NCI-H2196 treated with DMSO at 0.1 percent for 48 hours (cell line): ENCODE data around the gene SZT2.
A peak's percentile ranks its signal among the peaks of the same experiment; 100 is the strongest.
"Not testable (repeated sequence)": the region's sequence is repeated elsewhere in the genome, so short reads cannot be mapped to it uniquely, and the experiment has no call there.

Source experiments
- DNase-seq: peaks from one replicate; lab custom pipeline; 2025; ENCODE audit not compliant: unreplicated experiment; lab: John Stamatoyannopoulos, UW

SZT2 gene

DNA sequence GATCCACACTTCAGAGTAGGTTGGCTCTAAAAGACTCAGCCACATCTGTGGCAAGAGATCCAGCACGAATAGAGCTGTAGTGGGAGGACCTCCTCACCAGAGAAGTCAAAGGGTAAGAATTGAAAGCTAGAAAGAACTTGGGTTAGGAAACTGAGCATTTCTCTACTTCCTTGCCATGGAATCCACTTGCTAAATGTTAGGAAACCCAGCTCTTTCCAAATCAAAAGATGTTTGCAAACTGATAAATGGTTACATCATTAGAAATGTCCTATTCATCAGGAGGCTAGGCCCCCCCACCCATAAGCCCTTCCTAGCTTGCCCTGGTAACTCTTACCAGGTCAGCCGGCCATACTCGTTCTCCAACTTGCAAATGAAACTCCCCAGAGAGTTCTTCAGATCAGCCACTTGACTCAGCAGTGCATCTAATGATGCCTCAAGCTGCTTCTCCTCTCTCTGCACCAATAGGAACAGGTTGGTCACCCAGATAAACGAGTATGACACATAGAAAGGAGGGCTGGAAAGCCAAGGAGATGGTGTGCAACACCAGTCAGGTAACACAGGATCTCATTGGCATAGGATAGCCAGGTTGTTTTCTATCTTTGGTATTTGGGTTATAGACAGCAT lies 1.6 kb upstream of the SZT2 start:
- no peak for DNase-seq

DNA sequence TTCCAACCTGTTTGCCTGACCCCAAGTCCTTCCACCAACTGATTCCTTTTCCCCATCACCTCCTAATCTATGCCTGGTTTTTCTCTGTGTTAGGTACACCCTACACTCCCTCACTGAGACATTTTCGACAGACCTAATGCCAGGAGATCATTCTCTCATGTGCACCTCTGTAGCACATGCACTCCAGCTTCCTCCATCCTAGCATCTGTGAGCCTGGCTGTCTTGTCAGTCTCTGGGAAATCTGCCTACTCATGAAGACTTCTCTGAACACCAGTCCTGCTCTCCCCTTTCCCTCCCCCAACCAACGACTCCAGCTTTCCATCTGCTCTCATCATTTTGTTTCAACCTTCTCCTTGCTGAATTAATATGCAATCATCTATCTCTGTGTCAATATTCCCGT lies 1.1 kb upstream of the SZT2 start:
- no peak for DNase-seq

DNA sequence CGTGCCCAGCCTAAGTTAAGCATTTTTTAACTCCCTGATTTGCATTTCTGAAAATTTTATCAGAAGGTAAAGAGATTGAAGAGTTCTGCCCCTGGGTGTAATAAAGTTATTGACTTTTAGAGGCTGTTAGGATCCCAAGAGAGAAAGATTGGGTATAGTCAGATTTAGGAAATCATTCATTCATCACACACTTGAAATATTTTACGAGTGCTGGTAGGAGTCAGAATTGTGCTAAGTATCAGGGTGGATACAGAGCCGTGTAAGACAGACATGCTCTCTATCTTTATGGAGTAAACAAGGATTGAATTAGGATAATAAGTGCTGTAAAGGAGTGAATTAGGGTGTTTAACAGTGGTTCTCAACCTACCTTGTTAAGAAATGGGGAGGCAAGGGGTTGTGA lies 3.0 kb downstream of the SZT2 start:
- no peak for DNase-seq

DNA sequence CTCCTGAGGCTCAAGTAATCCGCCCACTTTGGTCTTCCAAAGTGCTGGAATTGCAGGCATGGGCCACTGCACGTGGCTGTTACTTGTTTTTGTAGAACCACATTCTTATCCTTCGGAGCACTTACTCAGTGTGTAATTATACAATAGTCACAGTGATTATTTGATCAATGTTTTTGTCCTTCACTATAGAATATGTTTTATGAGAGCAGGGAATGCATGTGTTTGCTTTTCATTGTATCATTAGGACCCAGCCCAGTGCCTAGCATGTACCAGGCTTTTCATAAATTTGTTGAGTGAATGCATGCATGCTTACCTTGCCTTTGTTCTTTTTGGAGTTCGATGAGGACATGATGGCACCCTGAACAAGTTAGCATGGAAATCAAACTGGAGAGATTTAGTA lies 5.8 kb downstream of the SZT2 start:
- DNase-seq = no peak

DNA sequence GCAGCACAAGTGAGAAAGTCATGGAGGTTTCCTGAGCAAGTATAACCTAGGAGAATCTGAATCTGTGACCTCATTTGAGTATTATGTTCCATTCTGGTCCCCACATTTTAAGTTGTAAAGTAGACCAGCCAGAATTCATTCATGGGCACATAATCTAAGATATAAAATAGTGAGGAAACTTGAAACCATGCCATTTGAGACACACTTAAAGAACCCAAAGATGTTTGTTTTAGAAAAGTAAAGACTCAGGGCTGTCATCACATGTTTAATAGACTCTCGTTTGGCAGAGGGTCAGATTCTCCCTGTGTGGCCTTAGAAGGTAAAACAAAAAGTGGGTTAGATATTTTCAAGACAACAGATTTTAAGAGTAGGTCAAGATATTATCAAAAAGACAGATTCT lies 6.4 kb downstream of the SZT2 start:
- peak; percentile 29 for DNase-seq

DNA sequence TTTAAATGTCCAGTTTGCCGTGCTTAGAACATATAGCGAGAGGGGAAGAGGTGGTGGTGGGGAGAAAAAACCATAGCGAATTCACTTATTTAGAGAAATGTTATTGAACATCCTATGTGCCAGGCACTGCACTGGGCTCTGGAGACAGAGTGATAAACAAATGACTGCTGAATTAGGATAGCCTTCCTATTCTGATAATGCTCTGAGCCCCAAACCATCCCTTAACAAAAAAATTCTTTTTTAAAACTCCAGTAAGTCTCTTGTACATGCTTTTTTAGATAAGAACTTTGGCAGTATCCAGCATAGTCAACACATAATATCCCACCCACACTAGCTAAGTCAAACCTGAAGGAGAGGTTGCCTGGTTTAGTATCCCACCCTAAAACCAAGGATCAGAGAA lies 8.5 kb downstream of the SZT2 start:
- DNase-seq = no peak

DNA sequence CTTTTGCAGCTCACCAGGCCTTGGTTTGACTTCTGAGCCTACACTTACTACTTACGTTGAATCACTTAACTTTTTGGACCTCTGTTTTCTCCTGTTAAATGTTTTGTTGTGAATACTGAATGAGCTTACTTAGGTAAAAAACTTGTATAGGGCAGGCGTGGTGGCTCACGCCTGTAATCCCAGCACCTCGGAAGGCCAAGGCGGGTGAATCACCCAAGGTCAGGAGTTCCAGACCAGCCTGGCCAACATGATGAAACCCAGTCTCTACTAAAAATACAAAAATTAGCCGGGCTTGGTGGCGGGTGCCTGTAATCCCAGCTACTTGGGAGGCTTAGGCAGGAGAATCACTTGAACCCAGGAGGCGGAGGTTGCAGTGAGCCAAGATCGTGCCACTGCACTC lies 10.7 kb downstream of the SZT2 start:
- DNase-seq = not testable (repeated sequence)

DNA sequence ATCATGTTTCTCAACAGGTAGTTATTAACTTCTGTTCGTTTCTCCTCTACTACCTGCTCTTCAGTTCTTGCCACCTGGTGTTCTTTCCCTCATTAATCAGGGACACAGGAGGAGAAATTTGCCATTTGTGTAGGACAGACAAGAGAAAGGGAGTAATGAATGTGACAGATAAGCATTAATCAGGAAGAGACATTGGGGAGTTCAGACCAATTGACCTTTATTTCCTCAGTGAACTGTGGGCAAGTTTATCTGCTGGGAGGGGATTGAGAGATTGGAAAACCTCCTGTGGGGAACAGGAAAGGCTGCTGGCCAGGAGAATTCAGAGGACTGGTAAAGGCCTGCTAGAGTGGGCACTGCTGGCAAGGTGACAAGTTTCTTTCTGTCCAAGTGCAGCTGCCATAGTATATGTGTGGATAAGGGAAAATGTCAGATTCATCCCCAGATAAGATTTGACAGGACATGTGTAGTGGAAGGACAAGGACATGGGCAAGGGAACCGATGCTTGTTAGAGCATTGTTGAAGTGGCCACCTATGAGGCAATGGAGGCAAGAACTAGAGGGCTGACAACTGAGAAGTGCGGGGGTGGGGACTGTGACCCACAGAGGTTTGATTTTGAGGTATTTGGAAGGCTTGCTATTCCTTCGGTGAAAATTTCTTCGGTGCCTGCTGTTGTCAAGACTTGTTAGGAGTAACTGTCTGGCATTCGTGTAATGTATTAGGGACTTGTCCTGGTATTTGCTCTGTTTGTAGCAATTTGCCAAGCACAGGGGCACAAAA lies 12.6 kb downstream of the SZT2 start:
- DNase-seq = no peak

DNA sequence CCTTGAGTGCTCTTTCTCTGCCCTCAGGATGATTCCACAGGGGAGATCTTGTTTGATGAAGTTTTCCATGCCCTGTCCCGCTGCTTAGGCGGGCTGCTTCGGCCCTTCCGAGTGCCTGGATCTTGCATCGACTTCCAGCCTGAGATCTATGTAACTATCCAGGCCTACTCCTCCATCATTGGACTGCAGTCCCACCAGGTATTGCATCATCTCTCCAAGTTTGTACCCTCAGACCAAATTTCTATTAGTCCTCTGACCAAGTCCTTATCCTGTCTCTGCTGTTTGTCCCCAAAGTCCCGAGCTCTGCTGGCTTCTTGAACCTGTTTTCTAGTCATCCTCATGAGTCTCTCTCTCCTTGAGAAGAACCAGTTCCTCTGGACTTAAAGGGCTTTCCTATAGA lies 14.7 kb downstream of the SZT2 start:
- no peak for DNase-seq

DNA sequence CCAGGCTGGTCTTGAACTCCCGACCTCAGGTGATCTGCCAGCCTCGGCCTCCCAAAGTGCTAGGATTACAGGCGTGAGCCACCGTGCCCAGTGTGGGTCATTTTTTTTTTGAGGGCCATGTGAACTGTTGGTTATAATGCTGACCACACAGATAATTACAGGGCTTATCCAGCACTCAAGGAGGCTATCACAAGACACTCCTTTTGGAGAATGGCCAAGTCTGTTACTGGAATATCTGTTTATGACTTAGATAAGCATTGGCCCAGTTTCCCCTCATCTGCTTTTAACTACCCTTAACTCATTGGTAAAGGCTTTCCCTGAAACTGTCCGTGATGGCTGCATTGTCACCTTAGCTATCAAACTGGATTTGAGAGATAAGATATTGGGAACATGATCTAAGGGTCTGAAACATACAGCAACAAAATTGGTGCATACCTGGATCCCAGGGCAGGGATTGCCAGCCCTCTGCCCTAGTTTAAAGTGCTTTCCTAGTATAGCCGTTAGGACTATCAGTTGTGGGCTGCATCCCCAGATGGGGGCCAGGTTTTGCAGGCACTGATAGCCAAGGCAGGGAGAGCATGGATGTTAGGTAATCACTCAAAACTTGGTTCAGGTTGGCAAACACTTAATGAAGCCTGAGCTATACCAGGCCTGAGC lies 15.6 kb downstream of the SZT2 start:
- peak; percentile 43 for DNase-seq

DNA sequence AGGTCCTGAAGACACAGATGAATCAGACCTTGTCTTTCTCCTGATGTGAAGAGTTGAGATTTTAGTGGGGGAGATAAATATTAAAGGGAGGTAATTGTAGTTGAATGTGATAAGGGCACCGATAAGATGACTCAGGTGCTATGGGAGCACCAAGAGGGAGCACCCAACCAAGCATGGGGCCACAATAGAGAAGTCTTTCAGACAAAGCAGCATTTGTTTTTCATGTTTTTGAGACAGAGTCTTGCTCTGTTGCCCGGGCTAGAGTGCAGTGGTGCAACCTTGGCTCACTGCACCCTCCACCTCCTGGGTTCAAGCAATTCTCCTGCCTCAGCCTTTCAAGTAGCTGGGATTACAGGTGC lies 16.2 kb downstream of the SZT2 start:
- DNase-seq = no peak

DNA sequence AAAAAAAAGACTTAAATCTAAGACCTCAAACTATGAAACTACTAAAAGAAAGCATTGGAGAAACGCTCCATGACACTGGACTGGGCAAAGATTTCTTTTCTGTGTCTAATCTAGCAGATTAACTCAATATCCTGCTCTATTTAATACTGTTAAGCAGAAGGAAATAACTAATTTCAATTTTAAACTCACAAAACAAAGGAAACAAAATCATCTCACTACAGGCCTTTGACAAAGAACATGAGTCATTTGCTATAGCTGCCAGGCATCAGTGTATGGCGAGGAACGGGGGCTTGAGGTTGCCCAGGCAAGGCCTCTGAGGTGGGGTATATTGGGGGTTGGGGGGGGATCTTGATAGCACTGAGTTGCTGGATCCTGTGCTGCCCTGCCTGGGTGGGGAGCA lies 20.9 kb downstream of the SZT2 start:
- no peak for DNase-seq

DNA sequence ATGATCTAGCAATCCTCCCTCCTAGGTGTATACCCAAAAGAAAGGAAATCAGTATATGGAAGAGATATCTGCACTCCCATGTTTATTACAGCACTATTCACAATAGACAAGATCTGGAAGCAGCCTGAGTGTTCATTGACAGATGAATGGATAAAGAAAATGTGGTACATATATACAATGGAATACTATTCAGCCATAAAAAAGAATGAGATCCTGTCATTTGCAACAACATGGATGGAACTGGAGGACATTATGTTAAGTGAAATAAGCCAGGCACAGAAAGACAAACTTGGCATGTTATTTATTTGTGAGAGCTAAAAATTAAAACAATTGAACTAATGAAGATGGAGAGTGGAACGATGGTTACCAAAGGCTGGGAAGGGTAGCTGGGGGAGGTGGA lies 23.7 kb downstream of the SZT2 start:
- DNase-seq = not testable (repeated sequence)

DNA sequence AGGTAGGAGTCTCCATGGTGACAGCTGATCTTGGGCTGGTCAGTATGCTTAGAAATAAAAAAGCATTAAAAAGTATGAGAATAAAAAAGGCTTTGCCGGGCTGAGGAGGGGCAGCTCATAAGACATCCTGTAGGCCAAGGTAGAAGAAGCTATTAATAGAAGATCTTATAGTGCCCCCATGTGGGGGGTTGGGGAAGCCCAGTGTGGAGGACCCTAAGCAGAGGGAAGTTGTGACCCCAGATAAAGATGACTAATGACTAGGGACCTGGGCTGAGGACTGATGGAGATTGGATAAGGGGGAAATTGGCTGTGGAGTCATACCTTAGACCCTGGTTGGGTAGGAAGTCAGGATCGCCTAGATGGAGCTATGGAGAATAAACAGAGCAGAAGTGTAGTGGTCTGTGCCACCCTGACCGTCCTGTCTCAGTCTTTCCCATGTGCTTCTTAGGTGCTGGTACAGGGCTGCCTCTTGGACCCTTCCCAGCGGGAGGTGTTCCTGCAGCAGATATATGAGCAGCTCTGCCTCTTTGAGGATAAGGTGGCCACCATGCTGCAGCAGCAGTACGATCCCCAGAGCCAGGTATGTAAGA lies 25.0 kb downstream of the SZT2 start:
- peak; percentile 45 for DNase-seq

DNA sequence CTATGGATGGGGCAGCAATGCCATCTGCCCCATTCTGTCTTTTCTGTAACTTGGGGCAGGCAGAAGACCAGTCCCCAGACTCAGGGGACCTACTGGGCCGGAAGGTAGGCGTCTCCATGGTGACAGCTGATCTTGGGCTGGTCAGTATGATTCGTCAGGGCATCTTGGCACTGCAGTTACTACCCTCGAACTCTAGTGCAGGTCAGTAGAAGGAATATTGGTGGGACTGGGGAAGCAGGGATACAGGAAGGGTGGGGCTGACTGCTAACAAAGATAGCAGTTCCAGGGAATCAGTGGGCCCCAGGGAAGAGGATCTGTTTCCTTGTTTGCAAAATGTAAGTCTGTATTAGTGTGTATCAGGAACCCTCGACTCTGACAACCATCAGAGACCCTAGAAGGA lies 26.2 kb downstream of the SZT2 start:
- DNase-seq = no peak

DNA sequence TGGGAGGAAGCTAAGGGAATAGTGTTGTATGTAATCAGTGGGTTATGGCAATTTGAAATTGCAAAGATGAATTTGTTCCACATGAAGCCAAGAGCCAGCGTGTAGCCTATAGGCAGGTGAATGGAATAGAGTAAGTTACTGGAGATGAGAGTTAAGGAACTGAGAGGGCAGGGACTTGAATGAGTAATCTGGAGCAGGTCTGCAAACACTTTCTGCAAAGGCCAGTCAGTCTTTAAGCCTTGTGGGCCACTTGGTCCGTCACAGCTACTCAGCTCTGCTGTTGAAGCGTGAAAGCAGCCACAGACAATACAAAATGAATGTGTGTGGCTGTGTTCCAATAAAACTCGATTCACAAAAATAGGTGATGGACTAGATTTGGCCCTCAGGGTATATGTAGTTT lies 29.2 kb downstream of the SZT2 start:
- DNase-seq = no peak

DNA sequence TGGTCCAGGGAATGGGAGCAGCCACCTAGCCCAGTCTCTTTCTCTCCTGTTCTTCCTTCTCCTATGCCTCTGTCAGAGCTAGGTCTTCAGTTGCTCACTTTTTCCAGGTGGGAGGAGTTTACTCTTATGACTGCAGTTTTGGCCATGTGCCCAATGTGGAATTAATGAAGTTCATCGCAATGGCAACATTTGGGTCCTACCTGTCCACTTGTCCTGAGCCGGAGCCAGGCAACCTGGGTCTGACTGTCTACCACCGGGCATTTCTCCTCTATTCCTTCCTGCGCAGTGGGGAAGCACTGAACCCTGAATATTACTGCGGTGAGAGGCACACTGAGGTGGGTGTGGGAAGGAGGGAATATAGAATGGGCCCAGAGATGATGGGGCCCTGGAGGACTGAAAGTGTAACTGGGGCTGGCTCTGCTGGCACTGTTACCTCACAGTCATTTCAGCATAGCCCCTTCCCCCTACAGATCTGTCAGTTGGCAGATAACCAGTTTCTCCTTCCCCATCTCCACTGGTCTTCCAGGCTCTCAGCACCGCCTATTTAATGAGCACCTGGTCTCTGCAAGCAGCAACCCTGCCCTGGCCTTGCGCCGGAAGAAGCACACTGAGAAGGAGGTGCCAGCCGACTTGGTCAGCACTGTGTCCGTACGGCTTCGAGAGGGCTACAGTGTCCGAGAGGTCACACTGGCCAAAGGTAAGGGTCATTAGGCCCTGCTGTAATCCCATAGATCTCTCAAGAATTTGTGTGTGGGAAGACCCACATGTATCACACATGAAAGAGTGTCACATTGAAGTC lies 30.1 kb downstream of the SZT2 start:
- DNase-seq = no peak

DNA sequence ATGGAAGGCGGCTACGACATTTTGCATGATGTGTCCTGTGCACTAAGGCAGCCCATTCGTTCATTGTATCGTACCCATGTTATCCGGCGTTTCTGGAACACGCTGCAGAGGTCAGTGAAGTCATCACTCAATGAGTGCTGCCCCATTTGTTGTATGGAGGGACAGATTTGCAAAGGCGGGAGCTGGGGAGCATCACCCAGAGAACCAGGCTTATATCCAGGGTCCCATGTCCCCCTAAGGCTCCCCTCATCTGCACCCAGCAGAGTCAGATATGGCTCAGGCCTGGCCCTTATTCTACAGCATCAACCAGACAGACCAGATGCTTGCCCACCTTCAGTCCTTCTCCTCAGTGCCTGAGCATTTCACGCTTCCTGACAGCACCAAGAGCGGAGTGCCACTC lies 31.2 kb downstream of the SZT2 start:
- DNase-seq = no peak

DNA sequence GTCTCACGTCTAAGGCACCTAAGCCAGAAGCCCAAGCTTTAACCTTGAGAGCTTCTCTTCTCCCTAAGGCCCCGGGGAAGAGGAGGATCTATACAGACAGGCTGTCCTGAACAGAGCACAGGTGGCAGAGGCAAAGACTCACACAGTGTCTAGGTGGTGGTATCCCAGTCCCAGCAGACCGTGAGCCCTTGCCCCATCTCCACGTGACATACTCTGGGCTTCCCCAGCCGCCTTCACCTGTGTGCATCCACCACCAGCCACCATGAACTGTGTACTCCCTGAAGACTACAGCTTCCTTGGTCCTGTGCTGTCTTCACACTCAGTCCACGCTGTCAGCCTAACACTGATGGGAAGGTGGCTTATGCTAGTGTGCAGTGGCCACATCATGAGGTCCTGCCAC lies 31.7 kb downstream of the SZT2 start:
- no peak for DNase-seq

DNA sequence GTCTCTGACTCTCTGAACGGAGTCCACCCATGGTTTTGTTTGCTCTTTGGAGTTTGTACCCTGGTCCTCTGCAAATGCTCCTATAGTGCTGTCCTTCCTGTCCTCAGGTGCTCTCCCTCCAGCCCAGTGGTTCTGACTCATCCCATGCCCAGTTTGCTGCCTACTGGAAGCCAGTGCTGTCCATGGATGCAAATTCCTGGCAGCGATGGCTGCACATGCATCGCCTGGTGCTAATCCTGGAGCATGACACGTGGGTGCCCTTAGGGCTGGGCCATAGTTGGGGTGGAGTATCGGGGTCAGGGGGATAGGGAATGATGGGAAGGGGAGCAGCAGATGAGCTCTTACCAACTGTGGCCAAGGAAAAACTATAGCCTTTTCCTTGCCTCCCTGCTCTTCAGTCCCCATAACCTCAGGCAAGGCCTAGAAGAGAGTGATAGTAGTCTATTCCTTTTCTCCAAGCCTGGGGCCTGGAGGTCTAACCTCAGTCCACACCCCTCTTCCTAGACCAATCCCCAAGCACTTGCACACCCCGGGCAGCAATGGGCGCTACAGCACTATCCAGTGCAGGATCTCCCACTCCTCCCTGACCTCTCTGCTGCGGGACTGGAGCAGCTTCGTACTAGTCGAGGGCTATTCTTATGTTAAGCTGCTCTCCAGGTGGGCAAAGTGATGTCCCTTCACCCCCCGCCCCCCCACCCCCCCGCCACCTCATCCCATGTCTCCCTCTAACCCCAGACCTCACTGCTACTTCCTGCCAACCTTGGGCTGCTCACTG lies 32.5 kb downstream of the SZT2 start:
- DNase-seq = no peak
